Transverse colon (tissue), 4 donors: Measurements from ENCODE around the gene SCGB2B2. TPM values are rescaled to one million over a fixed set of nuclear protein-coding genes. Genes with fewer than 3 reads are reported as not detected.
"Not testable (repeated sequence)": the region's sequence is repeated elsewhere in the genome, so short reads cannot be mapped to it uniquely, and the experiment has no call there.

Source experiments
- DNase-seq: peaks from one replicate; pipeline ENCODE4 v3.0.0-alpha.2; 2019
- H3K27ac ChIP-seq, 4 donors: fragments of 200-600 bp; sonication (generic); 2 replicates each; pipeline ENCODE4 v1.5.1; 2016 to 2018; ENCODE audit warnings: inconsistent platforms in 4 of 4
- H3K27me3 ChIP-seq: fragments of 200-600 bp; sonication (generic); 2 replicates; pipeline ENCODE4 v1.5.1; 2017; ENCODE audit warnings: inconsistent platforms
- H3K36me3 ChIP-seq, 4 donors: fragments of 200-600 bp; sonication (generic); 2 replicates each; pipeline ENCODE4 v1.5.1; 2017 to 2019; ENCODE audit warnings: inconsistent platforms in 4 of 4
- H3K4me1 ChIP-seq, 4 donors: fragments of 200-600 bp; sonication (generic); 2 replicates each; pipeline ENCODE4 v1.5.1; 2017 to 2020; ENCODE audit warnings: inconsistent platforms in 4 of 4
- H3K4me3 ChIP-seq, 4 donors: fragments of 200-600 bp; sonication (generic); 1 replicate in 1 of 4; 2 replicates in 3 of 4; pipeline versions ENCODE4 v1.5.1 to v1.6.1; 2017 to 2019; ENCODE audit warnings: inconsistent platforms in 4 of 4
- H3K9me3 ChIP-seq, 2 donors: fragments of 200-600 bp; sonication (generic); 2 replicates each; pipeline ENCODE4 v1.5.1; 2017 to 2019; ENCODE audit warnings: inconsistent platforms in 2 of 2
- EP300 ChIP-seq: sonication (generic); formaldehyde crosslinking; IDR thresholded peaks from one replicate; pipeline ENCODE4 v1.6.1; 2017; ENCODE audit warnings: antibody characterized with exemption, low read depth
- POLR2A ChIP-seq: fragments of 450-650 bp; IDR thresholded peaks from one replicate; pipeline ENCODE4 v1.6.1; 2016; ENCODE audit warnings: antibody characterized with exemption, mild to moderate bottlenecking, moderate library complexity
- POLR2AphosphoS5 ChIP-seq, 3 donors: sonication (generic); formaldehyde crosslinking; IDR thresholded peaks; one replicate each; pipeline ENCODE4 v1.6.1; 2016; ENCODE audit warnings: antibody characterized with exemption in 3 of 3
- WGBS, 2 donors: methylation state at CpG; one replicate each; pipeline ENCODE4 v1.1.5; 2018; ENCODE audit warnings: low coverage in 1 of 2; 5-methylcytosine and 5-hydroxymethylcytosine counted together
- in situ Hi-C, 4 donors: fragments of 200-750 bp; cut with MboI; loops; one replicate each; pipeline versions ENCODE4 v1.15.0 to v1.15.1; 2017; ENCODE audit warnings: low sequenced_read_pairs in 3 of 4, low pct_ligation_motif_present in 1 of 4, low pct_unique_long_range_greater_than_20kb in 1 of 4
- intact Hi-C: fragments of 100-400 bp; cut with DNase I; formaldehyde crosslinking; loops from one replicate; pipeline ENCODE4 v1.15.1; 2023; ENCODE audit warnings: low total_unique reads
- total RNA-seq, 4 donors: library from RNA; depleted of rRNA; stranded (reverse); fragments of >200 nt; gene quantifications; one replicate each; pipeline ENCODE4 v1.1.0, GENCODE V29; 2016
- TF ChIP-seq, protein P1 (sequence below), 5 experiments: fragments of 200-600 bp in 3 of 5; fragments of 450-650 bp in 2 of 5; sonication (generic) in 3 of 5; IDR thresholded peaks; 1 replicate in 2 of 5; 2 replicates in 3 of 5; pipeline ENCODE4 v1.5.1; 2016 to 2017; ENCODE audit warnings: antibody characterized with exemption in 5 of 5, inconsistent platforms in 3 of 5, mild to moderate bottlenecking in 2 of 5, moderate library complexity in 1 of 5

Gene SCGB2B2
- total RNA-seq, 4 donors from 2014 or later, result 0.82 to 14.3 (median 1.3) TPM; not detected in 1

GRCh38 chr19:34686455-34686854 is 9.5 kb upstream of the SCGB2B2 start:
- Histone ChIP-seq H3K4me1 (no peaks in the 10 kb centered on the region), H3K27ac (no peak overlapping the region), H3K36me3 (peaks cover 0 to 38% (median 18%) of the 10 kb centered on the region in 4 donors), H3K27me3 (no peaks in the 10 kb centered on the region), H3K9me3 (peaks cover 58 to 60% of the 10 kb centered on the region in 2 donors), H3K4me3 (no peak overlapping the region)
- 79 to 91% methylated on average over 5 of the region's 5 CpGs for WGBS, 2 donors
- in situ Hi-C loops (no loop called here), intact Hi-C loops (no loop called here)
- no peak for DNase-seq
- TF ChIP-seq POLR2A (no peak), EP300 (no peak), POLR2AphosphoS5 (IDR thresholded peaks at IDR 0.05) (no peak)
- TF ChIP-seq, protein P1, sequence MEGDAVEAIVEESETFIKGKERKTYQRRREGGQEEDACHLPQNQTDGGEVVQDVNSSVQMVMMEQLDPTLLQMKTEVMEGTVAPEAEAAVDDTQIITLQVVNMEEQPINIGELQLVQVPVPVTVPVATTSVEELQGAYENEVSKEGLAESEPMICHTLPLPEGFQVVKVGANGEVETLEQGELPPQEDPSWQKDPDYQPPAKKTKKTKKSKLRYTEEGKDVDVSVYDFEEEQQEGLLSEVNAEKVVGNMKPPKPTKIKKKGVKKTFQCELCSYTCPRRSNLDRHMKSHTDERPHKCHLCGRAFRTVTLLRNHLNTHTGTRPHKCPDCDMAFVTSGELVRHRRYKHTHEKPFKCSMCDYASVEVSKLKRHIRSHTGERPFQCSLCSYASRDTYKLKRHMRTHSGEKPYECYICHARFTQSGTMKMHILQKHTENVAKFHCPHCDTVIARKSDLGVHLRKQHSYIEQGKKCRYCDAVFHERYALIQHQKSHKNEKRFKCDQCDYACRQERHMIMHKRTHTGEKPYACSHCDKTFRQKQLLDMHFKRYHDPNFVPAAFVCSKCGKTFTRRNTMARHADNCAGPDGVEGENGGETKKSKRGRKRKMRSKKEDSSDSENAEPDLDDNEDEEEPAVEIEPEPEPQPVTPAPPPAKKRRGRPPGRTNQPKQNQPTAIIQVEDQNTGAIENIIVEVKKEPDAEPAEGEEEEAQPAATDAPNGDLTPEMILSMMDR (IDR thresholded peaks at IDR 0.05), result no peak

DNA sequence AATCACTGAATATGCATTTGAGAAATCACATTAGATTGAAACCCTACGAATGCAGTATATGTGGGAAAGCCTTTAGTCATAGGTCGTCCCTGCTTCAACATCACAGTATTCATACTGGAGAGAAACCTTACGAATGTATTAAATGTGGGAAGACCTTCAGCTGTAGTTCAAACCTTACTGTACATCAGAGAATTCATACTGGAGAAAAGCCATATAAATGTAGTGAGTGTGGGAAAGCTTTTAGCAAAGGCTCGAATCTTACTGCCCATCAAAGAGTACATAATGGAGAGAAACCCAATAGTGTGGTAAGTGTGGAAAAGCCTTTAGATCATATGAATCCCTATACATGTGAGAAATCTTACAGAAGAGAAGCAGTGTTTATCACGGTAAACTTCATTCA is 8.3 kb upstream of the SCGB2B2 start:
- intact Hi-C loops, H3K4me1 ChIP-seq, H3K27ac ChIP-seq, in situ Hi-C loops, DNase-seq, H3K27me3 ChIP-seq, H3K4me3 ChIP-seq: not testable (repeated sequence)
- peaks cover 70 to 72% of the 10 kb centered on the region in 2 donors for H3K9me3 ChIP-seq
- WGBS, 2 donors, result 95 to 96% methylated on average over 3 to 5 of the region's 5 CpGs
- peaks cover 0 to 50% (median 23%) of the 10 kb centered on the region in 4 donors for H3K36me3 ChIP-seq

DNA sequence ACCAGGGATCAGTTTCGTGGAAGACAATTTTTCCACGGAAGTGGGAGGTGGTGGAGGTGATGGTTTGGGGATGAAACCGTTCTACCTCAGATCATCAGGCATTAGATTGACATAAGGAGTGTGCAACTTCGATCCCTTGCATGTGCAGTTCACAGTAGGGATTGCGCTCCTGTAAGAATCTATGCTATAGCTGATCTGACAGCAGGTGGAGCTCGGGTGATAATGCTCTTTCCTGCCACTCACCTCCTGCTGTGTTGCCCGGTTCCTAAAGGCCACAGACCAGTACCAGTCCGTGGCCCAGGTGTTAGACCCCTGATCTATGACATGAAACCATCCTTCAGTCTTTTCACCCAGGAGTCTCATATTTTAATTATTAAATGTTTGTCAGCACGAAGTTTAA is 4.5 kb upstream of the SCGB2B2 start:
- no peaks in the 10 kb centered on the region for H3K27me3 ChIP-seq
- peaks cover 59 to 68% of the 10 kb centered on the region in 2 donors for H3K9me3 ChIP-seq
- intact Hi-C loops (no loop called here), in situ Hi-C loops (no loop called here)
- peaks cover 0 to 62% (median 29%) of the 10 kb centered on the region in 4 donors for H3K36me3 ChIP-seq
- H3K4me1 ChIP-seq, result peaks cover 3 to 10% (median 8%) of the 10 kb centered on the region in 4 donors
- no peak for DNase-seq
- TF ChIP-seq, protein P1 (IDR thresholded peaks at IDR 0.05), result no peak
- TF ChIP-seq EP300 (no peak), POLR2AphosphoS5 (IDR thresholded peaks at IDR 0.05) (no peak), POLR2A (no peak)
- no peak overlapping the region for H3K27ac ChIP-seq
- no peak overlapping the region for H3K4me3 ChIP-seq
- WGBS, 2 donors, result 95 to 98% methylated on average over 4 to 9 of the region's 9 CpGs

DNA sequence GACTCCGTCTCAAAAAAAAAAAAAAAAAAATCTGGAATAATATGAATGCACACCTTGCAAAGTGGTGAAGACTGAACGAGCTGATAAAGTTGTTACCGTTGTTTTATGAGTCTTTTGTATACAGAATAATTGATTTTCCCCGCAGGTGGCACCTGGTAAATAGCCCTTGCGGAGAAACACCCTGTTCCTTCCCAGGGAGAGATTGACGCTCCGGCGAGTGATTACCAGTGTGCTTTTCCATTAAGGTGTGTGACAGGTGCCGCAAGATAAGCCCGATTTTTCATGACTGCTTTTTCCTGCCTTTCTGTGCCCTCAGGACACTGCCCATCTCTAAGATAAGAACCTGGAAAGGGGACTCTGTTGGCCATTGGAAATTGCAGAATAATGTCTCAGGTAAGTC is 1.5 kb upstream of the SCGB2B2 start:
- 43 to 44% methylated on average over 9 to 10 of the region's 10 CpGs for WGBS, 2 donors
- Histone ChIP-seq H3K27me3 (no peaks in the 10 kb centered on the region), H3K9me3 (peaks cover 32 to 39% of the 10 kb centered on the region in 2 donors), H3K4me3 (peak overlapping the region; percentile 61 to 72 (median 67)), H3K36me3 (peaks cover 0 to 44% (median 21%) of the 10 kb centered on the region in 4 donors), H3K4me1 (peaks cover 6 to 16% (median 10%) of the 10 kb centered on the region in 4 donors), H3K27ac (peak overlapping the region; percentile 93 to 97 (median 96))
- intact Hi-C loops (no loop called here), in situ Hi-C loops (no loop called here)
- TF ChIP-seq POLR2A (no peak), EP300 (no peak), POLR2AphosphoS5 (IDR thresholded peaks at IDR 0.05) (no peak)
- DNase-seq, result no peak

- peaks cover 0 to 41% (median 19%) of the 10 kb centered on the region in 4 donors for H3K36me3 ChIP-seq
- intact Hi-C loops, result no loop called here
Observed at GRCh38 chr19:34678085-34678412, 1.1 kb upstream of the SCGB2B2 start.

More at GRCh38 chr19:34678085-34678412, 1.1 kb upstream of the SCGB2B2 start:
- in situ Hi-C loops, result no loop called here
- WGBS, 2 donors, result 5 to 8% methylated on average over 17 to 20 of the region's 20 CpGs
- peak overlapping the region; percentile 61 to 72 (median 67) for H3K4me3 ChIP-seq
- H3K9me3 ChIP-seq, result peaks cover 28 to 35% of the 10 kb centered on the region in 2 donors
- DNase-seq, result no peak
- H3K4me1 ChIP-seq, result peaks cover 6 to 16% (median 10%) of the 10 kb centered on the region in 4 donors
- H3K27ac ChIP-seq, result peak overlapping the region; percentile 93 to 97 (median 96)
- TF ChIP-seq, protein P1 (IDR thresholded peaks at IDR 0.05), result no peak
- no peak for TF ChIP-seq POLR2A
- no peak for TF ChIP-seq POLR2AphosphoS5 (IDR thresholded peaks at IDR 0.05)
- TF ChIP-seq EP300, result no peak
- H3K27me3 ChIP-seq, result no peaks in the 10 kb centered on the region
